GM23338 (cell line): ENCODE measurements around the gene NTN1. TPM values are rescaled to one million over a fixed set of nuclear protein-coding genes. Genes with fewer than 3 reads are reported as not detected.

ENCODE experiments used
- ATAC-seq: fragments of 200-7000 bp; cut with Tn5 transposase; 3 replicates; pipeline ENCODE4 v1.9.1; 2020
- DNase-seq: peaks from one replicate; pipeline ENCODE4 v3.0.0-alpha.2; 2015; ENCODE audit warnings: low spot score
- H2AFZ ChIP-seq: fragments of 200-600 bp; sonication (generic); 2 replicates; pipeline ENCODE4 v1.8.0; 2016; ENCODE audit warnings: antibody characterized with exemption, mild to moderate bottlenecking, moderate library complexity
- H3F3A ChIP-seq: fragments of 200-600 bp; sonication (generic); replicated peaks from 2 replicates; pipeline ENCODE4 v1.8.0; 2017; ENCODE audit warnings: antibody characterized with exemption, mixed run types, low read depth
- H3K27ac ChIP-seq: fragments of 200-600 bp; sonication (generic); 2 replicates; pipeline ENCODE4 v1.6.1; 2016; ENCODE audit warnings: low read depth
- H3K27me3 ChIP-seq: fragments of 200-600 bp; sonication (generic); 2 replicates; pipeline ENCODE4 v1.8.0; 2016; ENCODE audit warnings: mild to moderate bottlenecking, mixed run types, moderate library complexity; ENCODE audit not compliant: insufficient read depth
- H3K36me3 ChIP-seq: fragments of 200-600 bp; sonication (generic); 2 replicates; pipeline ENCODE4 v1.8.0; 2016; ENCODE audit warnings: mild to moderate bottlenecking; ENCODE audit not compliant: insufficient read depth
- H3K4me1 ChIP-seq: fragments of 200-600 bp; sonication (generic); 2 replicates; pipeline ENCODE4 v1.8.0; 2016; ENCODE audit warnings: mild to moderate bottlenecking, moderate library complexity; ENCODE audit not compliant: insufficient read depth
- H3K4me2 ChIP-seq: fragments of 200-600 bp; sonication (generic); 2 replicates; pipeline ENCODE4 v1.7.1; 2017; ENCODE audit warnings: mixed run types
- H3K4me3 ChIP-seq: fragments of 200-600 bp; sonication (generic); 2 replicates; pipeline ENCODE4 v1.6.1; 2016; ENCODE audit warnings: mixed run types
- H3K79me2 ChIP-seq: fragments of 200-600 bp; sonication (generic); replicated peaks from 2 replicates; pipeline ENCODE4 v1.8.0; 2017; ENCODE audit warnings: mild to moderate bottlenecking; ENCODE audit not compliant: insufficient read depth
- H3K9me2 ChIP-seq: fragments of 200-600 bp; sonication (generic); 2 replicates; pipeline ENCODE4 v1.8.0; 2017; ENCODE audit not compliant: insufficient read depth
- H4K20me1 ChIP-seq: fragments of 200-600 bp; sonication (generic); replicated peaks from 2 replicates; pipeline ENCODE4 v1.8.0; 2017; ENCODE audit warnings: mild to moderate bottlenecking; ENCODE audit not compliant: insufficient read depth
- H3K27ac Mint-ChIP-seq: 2 replicates; pipeline ENCODE4 v1.8.0; 2020; ENCODE audit warnings: inconsistent platforms, mild to moderate bottlenecking, moderate library complexity, mixed read lengths
- H3K27me3 Mint-ChIP-seq: 3 replicates; pipeline ENCODE4 v1.8.0; 2022; ENCODE audit warnings: low read depth, mild to moderate bottlenecking, moderate library complexity, mixed read lengths, inconsistent platforms; ENCODE audit not compliant: insufficient read depth, poor library complexity
- H3K36me3 Mint-ChIP-seq: 3 replicates; pipeline ENCODE4 v1.8.0; 2021; ENCODE audit warnings: low read depth, mild to moderate bottlenecking, inconsistent platforms, moderate library complexity, mixed read lengths
- H3K4me1 Mint-ChIP-seq: 3 replicates; pipeline ENCODE4 v1.8.0; 2020; ENCODE audit warnings: mild to moderate bottlenecking, inconsistent platforms, mixed read lengths
- H3K4me3 Mint-ChIP-seq: 3 replicates; pipeline ENCODE4 v1.8.0; 2021; ENCODE audit warnings: moderate library complexity, mild to moderate bottlenecking, inconsistent platforms, mixed read lengths
- H3K9me3 Mint-ChIP-seq: 3 replicates; pipeline ENCODE4 v1.8.0; 2020; ENCODE audit warnings: moderate library complexity, mild to moderate bottlenecking, inconsistent platforms, mixed read lengths
- ETS1 ChIP-seq: IDR thresholded peaks from 2 replicates; pipeline ENCODE4 v1.6.1; 2016; ENCODE audit warnings: antibody characterized with exemption
- JUNB ChIP-seq: IDR thresholded peaks from one replicate; pipeline ENCODE4 v1.6.1; 2016; ENCODE audit warnings: antibody characterized with exemption; ENCODE audit not compliant: unreplicated experiment
- STAT1 ChIP-seq: IDR thresholded peaks from one replicate; pipeline ENCODE4 v1.6.1; 2016; ENCODE audit warnings: antibody characterized with exemption; ENCODE audit not compliant: unreplicated experiment
- ZNF462 ChIP-seq: fragments of 250-450 bp; sonication (Bioruptor Pico); IDR thresholded peaks from 2 replicates; pipeline ENCODE4 v1.5.0; 2020; ENCODE audit warnings: mild to moderate bottlenecking, moderate library complexity
- polyA plus RNA-seq: library from polyadenylated mRNA; unstranded; fragments of >200 nt; fragmentation: Nextera tagmentation; extraction: Ambion mirVana; gene quantifications from 2 replicates; pipeline ENCODE4 v1.2.1, GENCODE V29; 2016
- total RNA-seq: library from RNA; depleted of rRNA; stranded (reverse); fragments of >200 nt; shearing (Covaris generic); gene quantifications from 2 replicates; pipeline ENCODE4 v1.2.3, GENCODE V29; 2014
- TF ChIP-seq, protein P1 (sequence below), 2 experiments: fragments of 200-600 bp in 1 of 2; sonication (generic) in 1 of 2; conservative IDR thresholded peaks; 2 replicates each; pipeline versions ENCODE4 v1.5.1 to v1.6.1; 2016 to 2017; ENCODE audit warnings: antibody characterized with exemption in 2 of 2, low read depth in 2 of 2, mild to moderate bottlenecking in 2 of 2, moderate library complexity in 1 of 2

Gene NTN1
- total and polyA plus RNA-seq, 2 experiments from 2014 or later: 0.57 to 2.6 TPM

GRCh38 chr17:9140550-9141424 is 119.5 kb downstream of the NTN1 start (continued):
- TF ChIP-seq ZNF462 (CRISPR knock-in tag): no peak

- H3K36me3 Mint-ChIP-seq: no peaks in the 10 kb centered on the region
- H3K27me3 Mint-ChIP-seq: peaks cover 8% of the 10 kb centered on the region
- TF ChIP-seq, protein P1, sequence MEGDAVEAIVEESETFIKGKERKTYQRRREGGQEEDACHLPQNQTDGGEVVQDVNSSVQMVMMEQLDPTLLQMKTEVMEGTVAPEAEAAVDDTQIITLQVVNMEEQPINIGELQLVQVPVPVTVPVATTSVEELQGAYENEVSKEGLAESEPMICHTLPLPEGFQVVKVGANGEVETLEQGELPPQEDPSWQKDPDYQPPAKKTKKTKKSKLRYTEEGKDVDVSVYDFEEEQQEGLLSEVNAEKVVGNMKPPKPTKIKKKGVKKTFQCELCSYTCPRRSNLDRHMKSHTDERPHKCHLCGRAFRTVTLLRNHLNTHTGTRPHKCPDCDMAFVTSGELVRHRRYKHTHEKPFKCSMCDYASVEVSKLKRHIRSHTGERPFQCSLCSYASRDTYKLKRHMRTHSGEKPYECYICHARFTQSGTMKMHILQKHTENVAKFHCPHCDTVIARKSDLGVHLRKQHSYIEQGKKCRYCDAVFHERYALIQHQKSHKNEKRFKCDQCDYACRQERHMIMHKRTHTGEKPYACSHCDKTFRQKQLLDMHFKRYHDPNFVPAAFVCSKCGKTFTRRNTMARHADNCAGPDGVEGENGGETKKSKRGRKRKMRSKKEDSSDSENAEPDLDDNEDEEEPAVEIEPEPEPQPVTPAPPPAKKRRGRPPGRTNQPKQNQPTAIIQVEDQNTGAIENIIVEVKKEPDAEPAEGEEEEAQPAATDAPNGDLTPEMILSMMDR (conservative IDR thresholded peaks at IDR 0.05; ENCODE audit: low read depth in 2 of 2): no peak
- TF ChIP-seq ETS1 (no peak), ZNF462 (CRISPR knock-in tag) (no peak), STAT1 (no peak), JUNB (no peak)
These were observed 120.1 kb downstream of the NTN1 start for GRCh38 chr17:9141425-9141753.

More at GRCh38 chr17:9141425-9141753, 120.1 kb downstream of the NTN1 start:
- Mint-ChIP-seq H3K27ac (no peak overlapping the region), H3K4me1 (no peaks in the 10 kb centered on the region; the same call in 2 of the 3 replicates), H3K9me3 (no peaks in the 10 kb centered on the region), H3K4me3 (no peak overlapping the region)
- Histone ChIP-seq H3K27ac (no peak overlapping the region), H3F3A (no peaks in the 10 kb centered on the region), H3K27me3 (no peaks in the 10 kb centered on the region), H3K79me2 (no peaks in the 10 kb centered on the region), H3K4me1 (no peaks in the 10 kb centered on the region), H3K9me2 (no peaks in the 10 kb centered on the region), H3K36me3 (no peaks in the 10 kb centered on the region), H3K4me3 (no peak overlapping the region), H3K4me2 (no peak overlapping the region), H4K20me1 (no peaks in the 10 kb centered on the region), H2AFZ (no peak overlapping the region)
- ATAC-seq (no peak), DNase-seq (no peak)
